HG02852 (cell line): ENCODE results near the gene ACAT1.
A peak's percentile ranks its signal among the peaks of the same experiment; 100 is the strongest.
"Not testable (repeated sequence)": the region's sequence is repeated elsewhere in the genome, so short reads cannot be mapped to it uniquely, and the experiment has no call there.

Experiments
- ATAC-seq: cut with Tn5 transposase; IDR thresholded peaks from one replicate; pipeline ENCODE4 v1.9.1; 2021; ENCODE audit warnings: mild to moderate bottlenecking, moderate library complexity; ENCODE audit not compliant: unreplicated experiment

Gene ACAT1

GRCh38 chr11:108144615-108145014, 23.2 kb downstream of the ACAT1 start:
- no peak for ATAC-seq

- no peak for ATAC-seq
Observed at GRCh38 chr11:108147150-108147549, 25.8 kb downstream of the ACAT1 start.

GRCh38 chr11:108148556-108148955, 27.2 kb downstream of the ACAT1 start:
- no peak for ATAC-seq

- ATAC-seq = no peak
Observed at GRCh38 chr11:108154591-108154990, 33.2 kb downstream of the ACAT1 start.

- ATAC-seq = peak; percentile 98
Observed at GRCh38 chr11:108160970-108161566, 39.7 kb downstream of the ACAT1 start.

GRCh38 chr11:108162878-108163277, 41.5 kb downstream of the ACAT1 start:
- ATAC-seq = not testable (repeated sequence)

GRCh38 chr11:108167624-108168023, 46.3 kb downstream of the ACAT1 start:
- no peak for ATAC-seq

GRCh38 chr11:108170184-108170583, 48.8 kb downstream of the ACAT1 start:
- peak; percentile 50 for ATAC-seq

- no peak for ATAC-seq
Observed at GRCh38 chr11:108177570-108177969, 56.2 kb downstream of the ACAT1 start.

GRCh38 chr11:108193725-108194124, 72.4 kb downstream of the ACAT1 start:
- ATAC-seq = no peak

- ATAC-seq = no peak
Observed at GRCh38 chr11:108196901-108197300, 75.5 kb downstream of the ACAT1 start.
